Measurements from ENCODE around the gene COL25A1.
"Not testable (repeated sequence)": the region's sequence is repeated elsewhere in the genome, so short reads cannot be mapped to it uniquely, and the experiment has no call there.

COL25A1 gene

GRCh38 chr4:109079731-109080130 is 222.7 kb downstream of the COL25A1 start:
- Mint-ChIP-seq H3K9me3 (no peaks in the 10 kb centered on the region), H3K4me1 (no peaks in the 10 kb centered on the region), H3K4me3 (no peak overlapping the region), H3K36me3 (no peaks in the 10 kb centered on the region), H3K27ac (no peak overlapping the region), H3K27me3 (no peaks in the 10 kb centered on the region)
- DNase-seq: no peak
- no peak for ATAC-seq (replicated peaks)

GRCh38 chr4:109079201-109079600 is 223.3 kb downstream of the COL25A1 start:
- H3K9me3 Mint-ChIP-seq: no peaks in the 10 kb centered on the region
- no peak for DNase-seq
- no peaks in the 10 kb centered on the region for H3K27me3 Mint-ChIP-seq
- H3K36me3 Mint-ChIP-seq: no peaks in the 10 kb centered on the region
- H3K4me3 Mint-ChIP-seq: no peak overlapping the region
- no peak overlapping the region for H3K27ac Mint-ChIP-seq
- H3K4me1 Mint-ChIP-seq: no peaks in the 10 kb centered on the region
- ATAC-seq (replicated peaks): no peak

DNA sequence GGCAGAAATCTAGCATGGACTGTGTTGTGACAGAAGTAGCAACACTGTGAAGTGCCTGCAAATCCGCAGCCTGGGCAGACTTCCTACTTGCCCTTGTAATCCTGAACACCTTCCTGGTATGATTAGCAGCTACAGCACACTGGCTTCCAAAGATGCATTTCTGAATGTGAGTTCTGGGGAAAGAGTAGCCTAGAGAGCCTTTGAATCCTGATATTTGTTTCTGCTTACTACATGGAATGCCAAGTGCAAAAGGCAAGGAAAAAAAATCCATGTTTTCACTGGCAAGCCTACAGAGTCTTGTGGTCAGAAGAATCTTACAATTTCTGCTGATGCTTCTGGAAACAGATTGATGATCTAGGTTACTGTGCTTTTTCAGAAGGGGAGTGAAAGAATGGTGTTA is 223.7 kb downstream of the COL25A1 start:
- H3K9me3 Mint-ChIP-seq: no peaks in the 10 kb centered on the region

GRCh38 chr4:109077505-109077904 is 225.0 kb downstream of the COL25A1 start:
- no peak for DNase-seq
- no peak overlapping the region for H3K4me3 Mint-ChIP-seq

More for the DNA sequence above, 223.7 kb downstream of the COL25A1 start:
- no peak overlapping the region for H3K27ac Mint-ChIP-seq
- no peak for ATAC-seq (replicated peaks)
- H3K27me3 Mint-ChIP-seq: no peaks in the 10 kb centered on the region
- no peak overlapping the region for H3K4me3 Mint-ChIP-seq
- no peaks in the 10 kb centered on the region for H3K4me1 Mint-ChIP-seq
- no peaks in the 10 kb centered on the region for H3K36me3 Mint-ChIP-seq
- no peak for DNase-seq

DNA sequence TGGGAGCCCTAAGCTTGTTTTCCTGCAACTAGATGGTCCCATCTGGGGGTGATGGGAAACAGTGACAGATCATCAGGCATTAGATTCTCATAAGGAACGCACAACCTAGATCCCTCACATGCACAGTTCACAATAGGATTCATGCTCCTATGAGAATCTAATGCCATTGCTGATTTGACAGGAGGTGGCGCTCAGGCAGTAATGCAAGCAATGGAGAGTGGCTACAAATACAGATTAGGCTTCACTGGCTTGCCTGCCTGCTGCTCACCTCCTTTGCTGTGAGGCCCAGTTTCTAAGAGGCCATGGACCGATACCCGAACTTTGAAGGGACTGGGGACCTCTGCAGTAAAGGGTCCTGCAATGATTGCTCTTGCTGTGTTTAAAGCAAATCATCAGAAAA is 225.7 kb downstream of the COL25A1 start:
- not testable (repeated sequence) for H3K27ac Mint-ChIP-seq; H3K4me1 Mint-ChIP-seq; H3K4me3 Mint-ChIP-seq; H3K9me3 Mint-ChIP-seq; H3K36me3 Mint-ChIP-seq; H3K27me3 Mint-ChIP-seq; DNase-seq; ATAC-seq (replicated peaks)

More at GRCh38 chr4:109077505-109077904, 225.0 kb downstream of the COL25A1 start:
- ATAC-seq (replicated peaks): no peak
- Mint-ChIP-seq H3K27me3 (no peaks in the 10 kb centered on the region), H3K36me3 (no peaks in the 10 kb centered on the region), H3K27ac (no peak overlapping the region), H3K9me3 (peaks cover 0 to 5% of the 10 kb centered on the region in 2 donors), H3K4me1 (no peaks in the 10 kb centered on the region)

DNA sequence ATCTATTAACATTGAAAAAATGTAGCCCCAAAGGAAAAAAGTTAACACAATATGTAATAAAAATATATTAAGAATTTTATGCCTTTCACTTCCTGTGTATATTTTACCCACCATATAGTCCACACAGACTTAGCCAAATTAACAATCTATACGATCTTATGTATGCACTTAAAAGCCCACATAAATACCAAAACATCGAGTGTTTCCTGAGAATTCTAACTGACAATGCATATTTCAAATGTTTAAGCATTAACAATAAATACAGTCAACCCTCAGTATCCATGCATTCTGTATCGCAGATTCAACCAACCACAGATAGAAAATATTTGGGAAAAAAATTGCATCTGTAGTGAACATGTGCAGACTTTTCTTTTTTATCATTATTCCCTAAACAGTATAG is 226.8 kb downstream of the COL25A1 start:
- H3K4me1 Mint-ChIP-seq: no peaks in the 10 kb centered on the region
- no peaks in the 10 kb centered on the region for H3K36me3 Mint-ChIP-seq
- H3K27ac Mint-ChIP-seq: no peak overlapping the region
- peaks cover 0 to 8% of the 10 kb centered on the region in 2 donors for H3K9me3 Mint-ChIP-seq
- no peak overlapping the region for H3K4me3 Mint-ChIP-seq
- ATAC-seq (replicated peaks): no peak
- no peaks in the 10 kb centered on the region for H3K27me3 Mint-ChIP-seq
- DNase-seq: no peak

DNA sequence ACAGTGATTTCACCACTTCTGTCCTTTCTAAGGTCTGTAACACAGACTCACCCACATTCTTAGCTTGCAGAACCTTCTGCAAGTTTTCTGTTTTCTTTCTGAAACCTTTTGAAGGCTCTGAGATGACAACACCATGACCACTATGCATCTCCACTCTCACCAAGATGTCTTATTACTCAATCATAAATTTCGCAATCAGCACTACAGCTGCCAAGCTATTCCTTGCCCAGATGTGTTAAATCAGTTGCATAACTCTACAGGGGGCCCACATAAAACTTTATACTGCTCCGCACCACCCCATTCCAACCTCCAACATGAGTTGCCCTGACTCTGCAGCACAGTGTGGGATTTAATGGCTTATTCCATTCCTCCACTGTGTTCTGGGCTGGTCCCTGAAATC is 229.9 kb downstream of the COL25A1 start:
- no peak overlapping the region for H3K4me3 Mint-ChIP-seq
- no peaks in the 10 kb centered on the region for H3K27me3 Mint-ChIP-seq
- ATAC-seq (replicated peaks) (no peak), DNase-seq (no peak)
- no peaks in the 10 kb centered on the region for H3K4me1 Mint-ChIP-seq
- no peaks in the 10 kb centered on the region for H3K36me3 Mint-ChIP-seq
- H3K27ac Mint-ChIP-seq: no peak overlapping the region
- peaks cover 0 to 9% of the 10 kb centered on the region in 2 donors for H3K9me3 Mint-ChIP-seq

- not testable (repeated sequence) for H3K27me3 Mint-ChIP-seq; H3K4me1 Mint-ChIP-seq; ATAC-seq (replicated peaks)
Observed at GRCh38 chr4:109070677-109071076, 231.8 kb downstream of the COL25A1 start.

GRCh38 chr4:109067508-109068235 is 234.8 kb downstream of the COL25A1 start:
- H3K27me3 Mint-ChIP-seq: no peaks in the 10 kb centered on the region
- no peak overlapping the region for H3K4me3 Mint-ChIP-seq
- DNase-seq: no peak
- no peak for ATAC-seq (replicated peaks)
- no peaks in the 10 kb centered on the region for H3K4me1 Mint-ChIP-seq
- H3K36me3 Mint-ChIP-seq: no peaks in the 10 kb centered on the region
- no peak overlapping the region for H3K27ac Mint-ChIP-seq
- H3K9me3 Mint-ChIP-seq: peaks cover 0 to 6% of the 10 kb centered on the region in 2 donors

More at GRCh38 chr4:109070677-109071076, 231.8 kb downstream of the COL25A1 start:
- H3K27ac Mint-ChIP-seq, H3K9me3 Mint-ChIP-seq, H3K4me3 Mint-ChIP-seq, DNase-seq, H3K36me3 Mint-ChIP-seq: not testable (repeated sequence)

- Mint-ChIP-seq H3K27ac (no peak overlapping the region), H3K4me1 (no peaks in the 10 kb centered on the region), H3K4me3 (no peak overlapping the region), H3K9me3 (no peaks in the 10 kb centered on the region), H3K36me3 (no peaks in the 10 kb centered on the region), H3K27me3 (peaks cover 0 to 7% of the 10 kb centered on the region in 2 donors)
- DNase-seq (no peak), ATAC-seq (replicated peaks) (no peak)
Observed at GRCh38 chr4:109065006-109065405, 237.5 kb downstream of the COL25A1 start.

- H3K27ac Mint-ChIP-seq: no peak overlapping the region
- no peaks in the 10 kb centered on the region for H3K9me3 Mint-ChIP-seq
Observed at GRCh38 chr4:109053257-109053656, 249.2 kb downstream of the COL25A1 start.

DNA sequence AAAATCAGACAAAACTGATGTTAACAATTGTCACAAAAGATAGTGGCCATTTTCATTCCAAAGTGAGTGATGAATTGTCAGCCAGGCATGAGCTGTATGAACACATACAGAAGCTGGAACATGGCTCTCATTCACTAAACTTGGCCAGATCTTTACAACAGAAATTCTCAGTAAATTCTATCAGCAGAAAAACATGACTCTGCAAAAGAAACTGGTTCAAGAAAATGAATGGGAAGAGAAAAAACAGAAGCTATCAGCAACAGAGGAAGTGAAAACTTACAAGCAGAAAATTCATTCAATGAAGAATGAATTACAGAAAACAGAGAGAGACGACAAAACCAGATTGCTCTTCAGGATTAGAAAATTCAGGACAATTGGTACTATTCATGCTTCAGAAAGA is 249.6 kb downstream of the COL25A1 start:
- H3K27me3 Mint-ChIP-seq: no peaks in the 10 kb centered on the region
- no peaks in the 10 kb centered on the region for H3K36me3 Mint-ChIP-seq
- no peaks in the 10 kb centered on the region for H3K9me3 Mint-ChIP-seq
- no peaks in the 10 kb centered on the region for H3K4me1 Mint-ChIP-seq
- ATAC-seq (replicated peaks) (no peak), DNase-seq (no peak)
- no peak overlapping the region for H3K27ac Mint-ChIP-seq
- H3K4me3 Mint-ChIP-seq: no peak overlapping the region

More at GRCh38 chr4:109053257-109053656, 249.2 kb downstream of the COL25A1 start:
- Mint-ChIP-seq H3K4me1 (no peaks in the 10 kb centered on the region), H3K4me3 (no peak overlapping the region), H3K36me3 (no peaks in the 10 kb centered on the region), H3K27me3 (no peaks in the 10 kb centered on the region)
- ATAC-seq (replicated peaks) (no peak), DNase-seq (no peak)

- no peak overlapping the region for H3K4me3 Mint-ChIP-seq
- no peaks in the 10 kb centered on the region for H3K36me3 Mint-ChIP-seq
- DNase-seq: no peak
- no peaks in the 10 kb centered on the region for H3K27me3 Mint-ChIP-seq
- H3K27ac Mint-ChIP-seq: no peak overlapping the region
- no peaks in the 10 kb centered on the region for H3K4me1 Mint-ChIP-seq
- no peak for ATAC-seq (replicated peaks)
- no peaks in the 10 kb centered on the region for H3K9me3 Mint-ChIP-seq
Observed at GRCh38 chr4:109051054-109051453, 251.4 kb downstream of the COL25A1 start.

GRCh38 chr4:109049926-109050325 is 252.5 kb downstream of the COL25A1 start:
- Mint-ChIP-seq H3K4me3 (no peak overlapping the region), H3K27me3 (no peaks in the 10 kb centered on the region), H3K4me1 (no peaks in the 10 kb centered on the region), H3K36me3 (no peaks in the 10 kb centered on the region), H3K9me3 (no peaks in the 10 kb centered on the region), H3K27ac (no peak overlapping the region)
- ATAC-seq (replicated peaks): no peak
- no peak for DNase-seq

GRCh38 chr4:109046471-109047201 is 255.8 kb downstream of the COL25A1 start:
- DNase-seq (no peak), ATAC-seq (replicated peaks) (no peak)
- H3K27ac Mint-ChIP-seq: no peak overlapping the region
- H3K4me1 Mint-ChIP-seq: no peaks in the 10 kb centered on the region
- H3K4me3 Mint-ChIP-seq: no peak overlapping the region
- no peaks in the 10 kb centered on the region for H3K27me3 Mint-ChIP-seq
- H3K36me3 Mint-ChIP-seq: no peaks in the 10 kb centered on the region
- no peaks in the 10 kb centered on the region for H3K9me3 Mint-ChIP-seq
